OCI-LY7 (cell line): ENCODE results near the gene UBE2L6. TPM values are rescaled to one million over a fixed set of nuclear protein-coding genes. Genes with fewer than 3 reads are reported as not detected.
A peak's percentile ranks its signal among the peaks of the same experiment; 100 is the strongest.

Experiments used
- BruUV-seq: library from RNA; stranded (reverse); fragments of 400-500 nt; replicated peaks from 2 replicates; lab custom pipeline; 2021; lab: Mats Ljungman, UMichigan
- CTCF ChIA-PET: fragments of 300-600 bp; sonication (Branson Sonifier 250); formaldehyde crosslinking; loops from one replicate; lab custom pipeline; 2022; ENCODE audit warnings: antibody characterized with exemption; ENCODE audit not compliant: unreplicated experiment; lab: Charles Lee
- POLR2A ChIA-PET: fragments of 300-600 bp; sonication (Branson Sonifier 250); formaldehyde crosslinking; loops from one replicate; lab custom pipeline; 2022; ENCODE audit warnings: antibody characterized with exemption; lab: Charles Lee
- DNase-seq: peaks from one replicate; pipeline ENCODE4 v3.0.0-alpha.2; 2015; ENCODE audit warnings: low spot score
- H2AFZ ChIP-seq: fragments of 200-600 bp; sonication (generic), shearing (Covaris generic); 2 replicates; pipeline ENCODE4 v1.6.1; 2014; ENCODE audit warnings: mild to moderate bottlenecking, antibody characterized with exemption, low read length, moderate library complexity
- H3K27ac ChIP-seq: fragments of 200-600 bp; sonication (generic); 2 replicates; pipeline ENCODE4 v1.5.1; 2014; ENCODE audit warnings: mixed run types, low read depth, mild to moderate bottlenecking, moderate library complexity, low read length, inconsistent platforms; ENCODE audit not compliant: poor library complexity, severe bottlenecking
- H3K36me3 ChIP-seq: fragments of 200-600 bp; sonication (generic); 2 replicates; pipeline ENCODE4 v1.6.1; 2014; ENCODE audit warnings: mild to moderate bottlenecking, antibody characterized with exemption, low read length, moderate library complexity, mixed read lengths; ENCODE audit not compliant: insufficient read depth
- H3K4me1 ChIP-seq: fragments of 200-600 bp; sonication (generic); 2 replicates; pipeline ENCODE4 v1.5.1; 2014; ENCODE audit warnings: mild to moderate bottlenecking, low read length; ENCODE audit not compliant: insufficient read depth, poor library complexity, severe bottlenecking
- H3K4me2 ChIP-seq: fragments of 200-600 bp; sonication (generic); 2 replicates; pipeline ENCODE4 v1.6.1; 2014; ENCODE audit warnings: mild to moderate bottlenecking, low read length
- H3K4me3 ChIP-seq: fragments of 200-600 bp; sonication (generic); 2 replicates; pipeline ENCODE4 v1.5.1; 2014; ENCODE audit warnings: mild to moderate bottlenecking, low read depth, low read length; ENCODE audit not compliant: poor library complexity, severe bottlenecking
- H3K79me2 ChIP-seq: fragments of 200-600 bp; sonication (generic); 2 replicates; pipeline ENCODE4 v1.6.1; 2016; ENCODE audit warnings: low read depth, mild to moderate bottlenecking, low read length, moderate library complexity, mixed read lengths; ENCODE audit not compliant: insufficient read depth
- H3K9me2 ChIP-seq: fragments of 200-600 bp; sonication (generic); 2 replicates; pipeline ENCODE4 v1.6.1; 2016; ENCODE audit warnings: mild to moderate bottlenecking, low read length, mixed read lengths; ENCODE audit not compliant: insufficient read depth
- H3K9me3 ChIP-seq: fragments of 200-600 bp; sonication (generic); 2 replicates; pipeline ENCODE4 v1.6.1; 2014; ENCODE audit warnings: mild to moderate bottlenecking, mixed run types, low read length, mixed read lengths
- H4K20me1 ChIP-seq: fragments of 200-600 bp; sonication (generic); 2 replicates; pipeline ENCODE4 v1.6.1; 2014; ENCODE audit warnings: mild to moderate bottlenecking, antibody characterized with exemption, low read length, moderate library complexity, mixed read lengths; ENCODE audit not compliant: insufficient read depth
- EZH2phosphoT487 ChIP-seq: fragments of 200-600 bp; sonication (generic); IDR thresholded peaks from 2 replicates; pipeline ENCODE4 v1.6.1; 2018; ENCODE audit warnings: low read depth, borderline replicate concordance, mild to moderate bottlenecking, mixed run types, antibody characterized with exemption, low read length, moderate library complexity, mixed read lengths
- intact Hi-C: fragments of 100-400 bp; cut with micrococcal nuclease; formaldehyde crosslinking; loops from one replicate; pipeline ENCODE4 v1.10.0; 2022; ENCODE audit not compliant: unreplicated experiment
- total RNA-seq, 2 experiments: library from RNA; depleted of rRNA in 1 of 2; stranded (reverse); fragments of >200 nt in 1 of 2; shearing (Covaris generic) in 1 of 2; gene quantifications; 2 replicates each; pipeline ENCODE4 v1.2.3, GENCODE V29; 2014 to 2022
- TF ChIP-seq, protein P1 (sequence below): fragments of 200-600 bp; sonication (generic); conservative IDR thresholded peaks from 2 replicates; pipeline ENCODE4 v1.5.1; 2014; ENCODE audit warnings: mild to moderate bottlenecking, antibody characterized with exemption, low read length, moderate library complexity, mixed read lengths

The UBE2L6 gene
- total RNA-seq, 2 experiments from 2014 or later, result 51.7 to 68.9 TPM

DNA sequence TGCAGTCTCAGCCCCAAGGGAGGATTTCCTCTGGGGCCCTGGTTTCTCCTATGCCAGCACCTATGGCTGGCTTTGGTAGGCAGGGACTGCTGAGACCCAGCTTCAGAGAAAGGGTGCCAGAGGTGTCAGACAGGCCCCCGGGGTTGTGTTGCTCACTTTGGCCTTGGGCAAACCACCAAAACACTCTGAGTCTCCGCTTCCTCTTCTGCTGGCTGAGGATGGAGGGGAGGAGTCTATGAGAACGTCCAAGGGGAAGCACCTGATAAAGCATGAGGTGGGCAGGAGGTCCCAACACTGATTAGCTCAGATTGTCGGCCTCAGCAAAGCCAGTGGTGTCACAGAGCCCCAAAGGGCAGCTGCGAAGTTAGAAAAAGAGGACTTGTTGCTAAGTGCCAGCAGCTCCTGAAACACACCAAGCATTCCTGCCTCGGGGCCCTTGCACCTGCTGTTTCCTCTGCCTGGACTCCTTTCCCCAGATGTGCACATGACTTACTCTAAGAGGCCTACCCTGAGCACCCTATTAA, 19.6 kb downstream of the UBE2L6 start:
- Histone ChIP-seq H3K79me2 (no peaks in the 10 kb centered on the region), H3K9me3 (no peaks in the 10 kb centered on the region), H3K36me3 (peaks cover 28% of the 10 kb centered on the region), H4K20me1 (no peaks in the 10 kb centered on the region), H3K4me3 (no peak overlapping the region), H3K9me2 (no peaks in the 10 kb centered on the region), H3K4me2 (0 out of 2 replicates have a peak overlapping the region, but pooled peaks have one; percentile 1), H3K27ac (no peak overlapping the region), H3K4me1 (peaks cover 9% of the 10 kb centered on the region), H2AFZ (no peak overlapping the region)
- BruUV-seq, result no TSS peak
- POLR2A ChIA-PET, result interaction anchor here (0.7 kb wide), 1 partner anchor 10 kb away, joined by 3 read pairs; no protein-coding TSS in a partner anchor
- CTCF ChIA-PET, result no interaction called here
- intact Hi-C loops, result no loop called here
- peak; percentile 29 for DNase-seq
- TF ChIP-seq, protein P1, sequence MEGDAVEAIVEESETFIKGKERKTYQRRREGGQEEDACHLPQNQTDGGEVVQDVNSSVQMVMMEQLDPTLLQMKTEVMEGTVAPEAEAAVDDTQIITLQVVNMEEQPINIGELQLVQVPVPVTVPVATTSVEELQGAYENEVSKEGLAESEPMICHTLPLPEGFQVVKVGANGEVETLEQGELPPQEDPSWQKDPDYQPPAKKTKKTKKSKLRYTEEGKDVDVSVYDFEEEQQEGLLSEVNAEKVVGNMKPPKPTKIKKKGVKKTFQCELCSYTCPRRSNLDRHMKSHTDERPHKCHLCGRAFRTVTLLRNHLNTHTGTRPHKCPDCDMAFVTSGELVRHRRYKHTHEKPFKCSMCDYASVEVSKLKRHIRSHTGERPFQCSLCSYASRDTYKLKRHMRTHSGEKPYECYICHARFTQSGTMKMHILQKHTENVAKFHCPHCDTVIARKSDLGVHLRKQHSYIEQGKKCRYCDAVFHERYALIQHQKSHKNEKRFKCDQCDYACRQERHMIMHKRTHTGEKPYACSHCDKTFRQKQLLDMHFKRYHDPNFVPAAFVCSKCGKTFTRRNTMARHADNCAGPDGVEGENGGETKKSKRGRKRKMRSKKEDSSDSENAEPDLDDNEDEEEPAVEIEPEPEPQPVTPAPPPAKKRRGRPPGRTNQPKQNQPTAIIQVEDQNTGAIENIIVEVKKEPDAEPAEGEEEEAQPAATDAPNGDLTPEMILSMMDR, result no peak
- no peak for TF ChIP-seq EZH2phosphoT487

DNA sequence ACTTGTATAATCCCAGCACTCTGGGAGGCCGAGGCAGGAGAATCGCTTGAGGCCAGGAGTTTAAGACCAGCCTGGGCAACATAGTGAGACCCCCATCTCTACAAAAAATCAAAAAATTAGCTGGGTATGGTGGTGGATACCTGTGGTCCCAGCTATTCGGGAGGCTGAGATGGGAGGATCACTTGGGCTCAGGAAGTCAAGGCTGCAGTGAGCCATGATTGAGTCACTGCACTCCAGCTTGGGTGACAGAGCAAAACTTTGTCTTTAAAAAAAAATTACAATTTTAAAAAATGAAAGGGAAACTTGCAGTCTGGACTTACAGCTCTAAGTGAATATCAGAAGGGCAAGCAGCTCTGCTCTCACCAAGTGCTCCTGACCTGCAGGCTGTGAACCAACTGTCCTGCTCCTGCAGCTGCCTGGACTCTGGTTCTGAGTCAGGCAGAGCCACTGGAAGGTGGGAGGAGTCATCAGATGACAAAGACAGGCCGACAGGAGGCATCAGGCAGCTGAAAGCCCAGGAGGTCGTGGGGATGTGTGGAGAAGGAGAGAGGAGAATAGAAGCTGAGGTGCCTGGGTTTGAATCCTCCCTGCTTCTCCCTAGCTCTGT, 20.5 kb downstream of the UBE2L6 start:
- POLR2A ChIA-PET, result interaction anchor here (0.5 to 1.5 kb wide), 2 partner anchors 15 to 242 kb away, joined by 3 read pairs; no protein-coding TSS in a partner anchor
- H3K4me2 ChIP-seq, result no peak overlapping the region

More for the DNA sequence above, 20.5 kb downstream of the UBE2L6 start:
- no peak overlapping the region for H2AFZ ChIP-seq
- no peaks in the 10 kb centered on the region for H4K20me1 ChIP-seq
- peaks cover 19% of the 10 kb centered on the region for H3K36me3 ChIP-seq
- DNase-seq, result no peak
- H3K27ac ChIP-seq, result no peak overlapping the region
- H3K9me3 ChIP-seq, result no peaks in the 10 kb centered on the region
- intact Hi-C loops, result no loop called here
- H3K4me1 ChIP-seq, result peaks cover 9% of the 10 kb centered on the region
- H3K9me2 ChIP-seq, result no peaks in the 10 kb centered on the region
- no peak overlapping the region for H3K4me3 ChIP-seq
- no peak for TF ChIP-seq EZH2phosphoT487
- TF ChIP-seq, protein P1, result no peak
- CTCF ChIA-PET, result interaction anchor here (0.8 kb wide), 1 partner anchor 98 kb away, joined by 4 read pairs; no protein-coding TSS in a partner anchor
- H3K79me2 ChIP-seq, result no peaks in the 10 kb centered on the region
- BruUV-seq, result no TSS peak
